H1 (cell line): ENCODE results near the gene AHNAK2. TPM values are rescaled to one million over a fixed set of nuclear protein-coding genes. Genes with fewer than 3 reads are reported as not detected.

Experiments
- CTCF ChIA-PET: fragments of 300-600 bp; sonication (Branson Sonifier 250); formaldehyde crosslinking; loops from one replicate; lab custom pipeline; 2021; ENCODE audit not compliant: partially characterized antibody; lab: Charles Lee
- POLR2A ChIA-PET: fragments of 300-600 bp; sonication (Branson Sonifier 250); formaldehyde crosslinking; loops from one replicate; lab custom pipeline; 2021; ENCODE audit warnings: inconsistent platforms; ENCODE audit not compliant: partially characterized antibody; lab: Charles Lee
- DNase-seq, 2 experiments: peaks; one replicate each; pipeline versions ENCODE4 v3.0.0 to v3.0.0-alpha.2; 2010 to 2022; ENCODE audit warnings: low spot score in 2 of 2, low read depth in 1 of 2, mixed read lengths in 1 of 2
- FAIRE-seq: peaks from 2 replicates; lab custom pipeline; 2011; peaks lifted over from hg19 to GRCh38; lab: Jason Lieb, UNC
- H2AFZ ChIP-seq: 2 replicates; pipeline ENCODE4 v1.8.1; 2012; ENCODE audit warnings: low read length, inconsistent platforms
- H2AK5ac ChIP-seq: 2 replicates; pipeline ENCODE4 v1.6.1; 2013; ENCODE audit warnings: low read depth, low read length
- H2BK120ac ChIP-seq: replicated peaks from 2 replicates; pipeline ENCODE3; 2013; ENCODE audit warnings: low read depth, low read length, inconsistent platforms
- H2BK12ac ChIP-seq: 2 replicates; pipeline ENCODE4 v1.6.1; 2013; ENCODE audit warnings: low read depth, low read length
- H2BK15ac ChIP-seq: 2 replicates; pipeline ENCODE4 v1.6.1; 2013; ENCODE audit warnings: low read length
- H2BK20ac ChIP-seq: 2 replicates; pipeline ENCODE4 v1.6.1; 2013; ENCODE audit warnings: low read length
- H2BK5ac ChIP-seq: 2 replicates; pipeline ENCODE4 v1.6.1; 2013; ENCODE audit warnings: low read depth, low read length
- H3K14ac ChIP-seq: 2 replicates; pipeline ENCODE4 v1.6.1; 2013; ENCODE audit warnings: inconsistent platforms; ENCODE audit not compliant: insufficient read length
- H3K18ac ChIP-seq: 2 replicates; pipeline ENCODE4 v1.6.1; 2013; ENCODE audit warnings: low read length; ENCODE audit errors: extremely low read depth
- H3K23ac ChIP-seq: 2 replicates; pipeline ENCODE4 v1.6.1; 2013; ENCODE audit warnings: inconsistent platforms; ENCODE audit not compliant: insufficient read length
- H3K23me2 ChIP-seq: 2 replicates; pipeline ENCODE4 v1.6.1; 2013; ENCODE audit warnings: low read depth, low read length
- H3K27ac ChIP-seq: 2 replicates; pipeline ENCODE4 v1.6.1; 2011; ENCODE audit warnings: low read depth, low read length, inconsistent platforms
- H3K27me3 ChIP-seq, 4 experiments: replicated peaks in 1 of 4; 1 replicate in 1 of 4; 2 replicates in 3 of 4; pipeline versions ENCODE4 v1.6.1 to v1.8.1; 2011 to 2013; ENCODE audit warnings: low read length in 3 of 4, mild to moderate bottlenecking in 3 of 4, inconsistent platforms in 2 of 4, mixed read lengths in 2 of 4, moderate library complexity in 1 of 4; ENCODE audit not compliant: control insufficient read depth in 3 of 4, insufficient read depth in 3 of 4; ENCODE audit errors: extremely low read depth in 1 of 4
- H3K36me3 ChIP-seq, 4 experiments: 2 replicates each; pipeline versions ENCODE4 v1.6.1 to v1.8.1; 2011 to 2013; ENCODE audit warnings: mild to moderate bottlenecking in 4 of 4, low read length in 3 of 4, moderate library complexity in 2 of 4, control low read depth in 1 of 4, inconsistent platforms in 1 of 4; ENCODE audit not compliant: insufficient read depth in 4 of 4, control insufficient read depth in 2 of 4
- H3K4ac ChIP-seq: replicated peaks from 2 replicates; pipeline ENCODE3; 2013; ENCODE audit warnings: low read length, low read depth, mixed read lengths, inconsistent platforms; ENCODE audit not compliant: insufficient read length
- H3K4me1 ChIP-seq, 4 experiments: replicated peaks in 1 of 4; 1 replicate in 1 of 4; 2 replicates in 3 of 4; pipeline versions ENCODE4 v1.6.1 to v1.8.1; 2011 to 2013; ENCODE audit warnings: low read length in 3 of 4, inconsistent platforms in 2 of 4, mixed read lengths in 1 of 4; ENCODE audit not compliant: insufficient read depth in 4 of 4, control insufficient read depth in 3 of 4
- H3K4me2 ChIP-seq, 2 experiments: 2 replicates each; pipeline versions ENCODE4 v1.6.1 to v1.8.1; 2011 to 2013; ENCODE audit warnings: low read depth in 2 of 2, low read length in 2 of 2, control low read depth in 1 of 2, inconsistent platforms in 1 of 2, mild to moderate bottlenecking in 1 of 2; ENCODE audit not compliant: insufficient read depth in 1 of 2
- H3K4me3 ChIP-seq, 4 experiments: fragments of 200-600, 300-600 bp in 1 of 4; sonication (generic), shearing (Covaris generic), sonication (Bioruptor Twin) in 1 of 4; 2 replicates each; pipeline versions ENCODE4 v1.5.1 to v1.8.1; 2011 to 2016; ENCODE audit warnings: low read length in 4 of 4, low read depth in 3 of 4, control low read depth in 2 of 4, inconsistent platforms in 2 of 4, mild to moderate bottlenecking in 2 of 4, mixed read lengths in 1 of 4, moderate library complexity in 1 of 4; ENCODE audit not compliant: insufficient read depth in 2 of 4; ENCODE audit errors: extremely low read depth in 1 of 4
- H3K56ac ChIP-seq: replicated peaks from 2 replicates; pipeline ENCODE3; 2013; ENCODE audit warnings: low read depth, mild to moderate bottlenecking, mixed read lengths, low read length, inconsistent platforms; ENCODE audit not compliant: insufficient read length
- H3K79me1 ChIP-seq: 2 replicates; pipeline ENCODE4 v1.6.1; 2013; ENCODE audit warnings: low read depth, low read length, control low read depth
- H3K79me2 ChIP-seq, 2 experiments: 2 replicates each; pipeline versions ENCODE4 v1.6.1 to v1.8.1; 2012 to 2013; ENCODE audit warnings: low read length in 2 of 2, mild to moderate bottlenecking in 2 of 2, inconsistent platforms in 1 of 2; ENCODE audit not compliant: insufficient read depth in 2 of 2, control insufficient read depth in 1 of 2
- H3K9ac ChIP-seq, 4 experiments: replicated peaks in 1 of 4; 1 replicate in 1 of 4; 2 replicates in 3 of 4; pipeline versions ENCODE4 v1.6.1 to v1.8.1; 2011 to 2013; ENCODE audit warnings: low read depth in 3 of 4, low read length in 3 of 4, control low read depth in 2 of 4, mild to moderate bottlenecking in 2 of 4, moderate library complexity in 2 of 4, inconsistent platforms in 1 of 4; ENCODE audit errors: extremely low read depth in 1 of 4
- H3K9me3 ChIP-seq, 2 experiments: 2 replicates each; pipeline versions ENCODE4 v1.6.1 to v1.8.1; 2012 to 2013; ENCODE audit warnings: mild to moderate bottlenecking in 2 of 2, moderate library complexity in 2 of 2, control low read depth in 1 of 2, inconsistent platforms in 1 of 2, low read depth in 1 of 2, low read length in 1 of 2, mixed read lengths in 1 of 2; ENCODE audit not compliant: insufficient read depth in 2 of 2
- H4K20me1 ChIP-seq, 2 experiments: replicated peaks in 1 of 2; 2 replicates each; pipeline versions ENCODE3 to v1.8.1; 2011 to 2013; ENCODE audit warnings: inconsistent platforms in 2 of 2, low read length in 2 of 2, mild to moderate bottlenecking in 1 of 2; ENCODE audit not compliant: insufficient read depth in 2 of 2, control insufficient read depth in 1 of 2
- H4K5ac ChIP-seq: 2 replicates; pipeline ENCODE4 v1.6.1; 2013; ENCODE audit warnings: low read length, low read depth, mixed read lengths, inconsistent platforms; ENCODE audit not compliant: insufficient read length
- H4K8ac ChIP-seq: 2 replicates; pipeline ENCODE4 v1.8.0; 2013; ENCODE audit warnings: mild to moderate bottlenecking, moderate library complexity, low read length, inconsistent platforms; ENCODE audit not compliant: insufficient read depth; ENCODE audit errors: extremely low read depth
- H4K91ac ChIP-seq: replicated peaks from 2 replicates; pipeline ENCODE3; 2013; ENCODE audit warnings: low read length, mixed read lengths, inconsistent platforms; ENCODE audit not compliant: insufficient read length
- BRCA1 ChIP-seq: IDR thresholded peaks from 2 replicates; pipeline ENCODE4 v1.6.1; 2012; ENCODE audit warnings: low read depth, low read length, improper control_type of control experiment
- CBX5 ChIP-seq: fragments of 300-800, 300-1000 bp; sonication (generic); IDR thresholded peaks from 2 replicates; pipeline ENCODE4 v1.7.1; 2016; ENCODE audit warnings: antibody characterized with exemption, low read length, low read depth
- CEBPB ChIP-seq: IDR thresholded peaks from 2 replicates; pipeline ENCODE4 v1.6.1; 2012; ENCODE audit warnings: low read depth, low read length
- CTBP2 ChIP-seq: IDR thresholded peaks from 2 replicates; pipeline ENCODE4 v1.7.0; 2011; ENCODE audit warnings: borderline replicate concordance, mild to moderate bottlenecking, moderate library complexity, mixed read lengths, low read length; ENCODE audit not compliant: insufficient read depth, insufficient read length
- EZH2 ChIP-seq: fragments of 200-600 bp; sonication (generic); IDR thresholded peaks from 2 replicates; pipeline ENCODE4 v1.7.1; 2012; ENCODE audit warnings: low read depth, mild to moderate bottlenecking, moderate library complexity, low read length, inconsistent platforms; ENCODE audit not compliant: severe bottlenecking
- HDAC6 ChIP-seq: IDR thresholded peaks from one replicate; pipeline ENCODE4 v1.7.1; 2012; ENCODE audit warnings: low read depth, mild to moderate bottlenecking, inconsistent platforms, low read length, moderate library complexity
- KDM4A ChIP-seq: IDR thresholded peaks from one replicate; pipeline ENCODE4 v1.7.1; 2012; ENCODE audit warnings: low read depth, mild to moderate bottlenecking, moderate library complexity, low read length, inconsistent platforms; ENCODE audit not compliant: severe bottlenecking
- MAFK ChIP-seq: IDR thresholded peaks from 2 replicates; pipeline ENCODE4 v1.6.1; 2012; ENCODE audit warnings: low read depth, mild to moderate bottlenecking, improper control_type of control experiment, low read length
- RBBP5 ChIP-seq: IDR thresholded peaks from 2 replicates; pipeline ENCODE4 v1.7.1; 2012; ENCODE audit warnings: low read depth, mild to moderate bottlenecking, inconsistent platforms, low read length, moderate library complexity, borderline replicate concordance
- SP2 ChIP-seq: IDR thresholded peaks from 2 replicates; pipeline ENCODE4 v1.6.1; 2012; ENCODE audit warnings: mild to moderate bottlenecking, low read length, inconsistent platforms
- YY1 ChIP-seq: IDR thresholded peaks from 2 replicates; pipeline ENCODE4 v1.6.1; 2011; ENCODE audit warnings: low read depth, mild to moderate bottlenecking, low read length
- WGBS, 2 experiments: shearing (Covaris generic) in 1 of 2; methylation state at CpG; one replicate each; pipeline versions ENCODE4 v1.1.6 to v1.1.7; 2013 to 2015; ENCODE audit warnings: low lambda C conversion rate in 2 of 2, mixed read lengths in 2 of 2, inconsistent platforms in 1 of 2, low coverage in 1 of 2, missing lambda C conversion rate in 1 of 2; ENCODE audit not compliant: insufficient replicate concordance in 2 of 2, insufficient coverage in 1 of 2, insufficient read length in 1 of 2; ENCODE audit errors: extremely low coverage in 1 of 2, missing lambda C conversion rate in 1 of 2; 5-methylcytosine and 5-hydroxymethylcytosine counted together
- polyA plus RNA-seq, 7 experiments: library from polyadenylated mRNA; depleted of rRNA in 3 of 7; stranded (reverse) in 5 of 7; unstranded in 2 of 7; fragments of >200 nt in 5 of 7; fragments of 200-250 nt in 2 of 7; gene quantifications; 1 replicate in 5 of 7; 2 replicates in 1 of 7; 4 replicates in 1 of 7; pipeline versions ENCODE4 v1.2.1 to v1.2.3, GENCODE V29; 2011 to 2013; ENCODE audit warnings: missing spikeins in 2 of 7, mixed read lengths in 2 of 7
- total RNA-seq: library from RNA; stranded (reverse); fragmentation: NEBNext Ultra II Directional; extraction: Animal tissue kit (Norgen Biotek cat#: 25700); gene quantifications from 2 replicates; pipeline ENCODE4 v1.2.1, GENCODE V29; 2021

The AHNAK2 gene
- total and polyA plus RNA-seq, 2 of the 8 experiments (the other 6 are each of a cell fraction or from before 2014, with no cell fraction given): 0.95 to 2.0 TPM

GRCh38 chr14:104935026-104935650 is 43.0 kb downstream of the AHNAK2 start:
- H2BK5ac ChIP-seq: no peak overlapping the region
- H3K23me2 ChIP-seq: peaks cover 12% of the 10 kb centered on the region; the same call in 1 of the 2 replicates
- ChIA-PET POLR2A (interaction anchor here (0.6 kb wide), 1 partner anchor 30 kb away, joined by 3 read pairs; no protein-coding TSS in a partner anchor), CTCF (interaction anchor here (0.7 to 4.5 kb wide), 7 partner anchors 24 to 110 kb away, joined by 3 to 21 read pairs (median 4); no protein-coding TSS in a partner anchor)
- H3K18ac ChIP-seq: no peak overlapping the region
- no peak overlapping the region for H4K91ac ChIP-seq
- no peak overlapping the region for H4K8ac ChIP-seq
- no peak overlapping the region for H2BK15ac ChIP-seq
- H3K27me3 ChIP-seq: peaks cover 27 to 86% (median 58%) of the 10 kb centered on the region in 4 experiments
- no peaks in the 10 kb centered on the region for H3K79me2 ChIP-seq
- H3K36me3 ChIP-seq: peaks cover 0 to 4% (median 0%) of the 10 kb centered on the region in 4 experiments; a peak in 1 of 8 replicates
- no peak for DNase-seq
- no peak overlapping the region for H4K5ac ChIP-seq
- H3K9me3 ChIP-seq: no peaks in the 10 kb centered on the region
- H2AK5ac ChIP-seq: no peak overlapping the region
- H2BK120ac ChIP-seq: no peak overlapping the region
- H3K56ac ChIP-seq: no peak overlapping the region
- H3K4me2 ChIP-seq: no peak overlapping the region
- no peak for FAIRE-seq
- no peak overlapping the region for H2AFZ ChIP-seq
- no peak overlapping the region for H3K4ac ChIP-seq
- no peak overlapping the region for H3K27ac ChIP-seq
- TF ChIP-seq MAFK: no peak
- TF ChIP-seq RBBP5: no peak
- TF ChIP-seq CTBP2: no peak
- TF ChIP-seq YY1: no peak
- no peak for TF ChIP-seq CEBPB
- TF ChIP-seq CBX5: no peak
- no peak for TF ChIP-seq KDM4A
- TF ChIP-seq HDAC6: no peak
- TF ChIP-seq SP2: no peak
- TF ChIP-seq EZH2: no peak
- TF ChIP-seq BRCA1: no peak
- no peak overlapping the region for H3K9ac ChIP-seq
- 75% methylated on average over 3 of the region's 3 CpGs; no CpG with 5 or more reads in 1 of the 2 experiments for WGBS, 2 experiments
- no peak overlapping the region for H2BK20ac ChIP-seq
- no peak overlapping the region for H3K23ac ChIP-seq
- H4K20me1 ChIP-seq: no peaks in the 10 kb centered on the region
- peaks cover 0 to 12% (median 8%) of the 10 kb centered on the region in 4 experiments; a peak in 5 of 7 replicates for H3K4me1 ChIP-seq
- H3K79me1 ChIP-seq: no peaks in the 10 kb centered on the region
- no peak overlapping the region for H3K14ac ChIP-seq
- no peak overlapping the region for H3K4me3 ChIP-seq
- no peak overlapping the region for H2BK12ac ChIP-seq
